HepG2 (cell line): Measurements from ENCODE around the gene TCAF1. TPM values are rescaled to one million over a fixed set of nuclear protein-coding genes. Genes with fewer than 3 reads are reported as not detected.

Experiments used
- EZH2 ChIP-seq: conservative IDR thresholded peaks from 2 replicates; pipeline ENCODE4 v1.6.1; 2012; ENCODE audit warnings: mild to moderate bottlenecking, low read depth, low read length, moderate library complexity
- HOXD1 ChIP-seq: sonication (generic); formaldehyde crosslinking; IDR thresholded peaks from 2 replicates; pipeline ENCODE4 v1.5.0; 2020; ENCODE audit warnings: missing genetic modification reagents
- KDM5A ChIP-seq: fragments of 200-600 bp; sonication (generic); IDR thresholded peaks from 2 replicates; pipeline ENCODE4 v1.7.0; 2018; ENCODE audit warnings: antibody characterized with exemption, mild to moderate bottlenecking, low read length, borderline replicate concordance
- MXD4 ChIP-seq: IDR thresholded peaks from 2 replicates; pipeline ENCODE4 v1.6.1; 2016; ENCODE audit warnings: mild to moderate bottlenecking, missing biosample characterization, missing genetic modification reagents
- PCBP1 ChIP-seq: fragments of 200-400 bp; formaldehyde crosslinking; IDR thresholded peaks from 2 replicates; pipeline ENCODE4 v1.6.1; 2017; ENCODE audit warnings: mild to moderate bottlenecking, low read depth, low read length, borderline replicate concordance
- PHF8 ChIP-seq: sonication (generic); formaldehyde crosslinking; IDR thresholded peaks from 2 replicates; pipeline ENCODE4 v1.5.0; 2020; ENCODE audit warnings: missing genetic modification reagents
- POLR2A ChIP-seq, 2 experiments: IDR thresholded peaks; 2 replicates each; pipeline ENCODE4 v1.6.1; 2011; ENCODE audit warnings: low read depth in 2 of 2, low read length in 2 of 2, mild to moderate bottlenecking in 1 of 2, moderate library complexity in 1 of 2; ENCODE audit not compliant: insufficient read depth in 1 of 2
- ZBTB38 ChIP-seq: sonication (generic); formaldehyde crosslinking; IDR thresholded peaks from 2 replicates; pipeline ENCODE4 v1.5.1; 2020; ENCODE audit warnings: mild to moderate bottlenecking, missing genetic modification reagents
- ZNF446 ChIP-seq: sonication (generic); formaldehyde crosslinking; IDR thresholded peaks from 2 replicates; pipeline ENCODE4 v1.5.0; 2020; ENCODE audit warnings: mild to moderate bottlenecking, missing genetic modification reagents
- ZNF670 ChIP-seq: sonication (generic); formaldehyde crosslinking; IDR thresholded peaks from 2 replicates; pipeline ENCODE4 v1.8.0; 2022; ENCODE audit warnings: mild to moderate bottlenecking, missing genetic modification reagents, borderline replicate concordance
- polyA plus RNA-seq, 8 experiments: library from polyadenylated mRNA; depleted of rRNA in 3 of 8; stranded (reverse) in 7 of 8; unstranded in 1 of 8; fragments of >200 nt; fragmentation: Illumina TruSeq in 4 of 8; extraction: Trizol in 4 of 8; gene quantifications; 2 replicates each; pipeline versions ENCODE4 v1.2.1 to v1.2.3, GENCODE V29; 2011 to 2016; ENCODE audit warnings: low read depth in 4 of 8, missing spikeins in 1 of 8, mixed read lengths in 1 of 8; ENCODE audit not compliant: insufficient read depth in 1 of 8
- total RNA-seq, 5 experiments: library from RNA; depleted of rRNA; stranded (reverse); fragments of >200 nt; fragmentation: Illumina TruSeq; extraction: Trizol; gene quantifications; 2 replicates each; pipeline ENCODE4 v1.2.3, GENCODE V29; 2016; ENCODE audit warnings: low read depth in 1 of 5
- TF ChIP-seq, protein P1 (sequence below): sonication (generic); formaldehyde crosslinking; IDR thresholded peaks from 2 replicates; pipeline ENCODE4 v1.9.0; 2021; ENCODE audit warnings: missing genetic modification reagents, mild to moderate bottlenecking, borderline replicate concordance
- TF ChIP-seq, protein P2 (sequence below): IDR thresholded peaks from 2 replicates; pipeline ENCODE4 v1.4.0; 2020; ENCODE audit warnings: mild to moderate bottlenecking, missing genetic modification reagents
- TF ChIP-seq, protein P3 (sequence below): sonication (generic); formaldehyde crosslinking; IDR thresholded peaks from 2 replicates; pipeline ENCODE4 v1.9.0; 2022; ENCODE audit warnings: low read depth, missing genetic modification reagents
- TF ChIP-seq, protein P4 (sequence below): sonication (generic); formaldehyde crosslinking; IDR thresholded peaks from 2 replicates; pipeline ENCODE4 v1.4.0; 2020; ENCODE audit warnings: low read depth, missing genetic modification reagents
- TF ChIP-seq, protein P5 (sequence below): sonication (generic); formaldehyde crosslinking; IDR thresholded peaks from 2 replicates; pipeline ENCODE4 v1.5.0; 2020; ENCODE audit warnings: mild to moderate bottlenecking, missing genetic modification reagents, borderline replicate concordance

The TCAF1 gene
- total and polyA plus RNA-seq, 2 of the 13 experiments (the other 11 are each of a cell fraction or from before 2014, with no cell fraction given): 36.2 to 101 TPM

DNA sequence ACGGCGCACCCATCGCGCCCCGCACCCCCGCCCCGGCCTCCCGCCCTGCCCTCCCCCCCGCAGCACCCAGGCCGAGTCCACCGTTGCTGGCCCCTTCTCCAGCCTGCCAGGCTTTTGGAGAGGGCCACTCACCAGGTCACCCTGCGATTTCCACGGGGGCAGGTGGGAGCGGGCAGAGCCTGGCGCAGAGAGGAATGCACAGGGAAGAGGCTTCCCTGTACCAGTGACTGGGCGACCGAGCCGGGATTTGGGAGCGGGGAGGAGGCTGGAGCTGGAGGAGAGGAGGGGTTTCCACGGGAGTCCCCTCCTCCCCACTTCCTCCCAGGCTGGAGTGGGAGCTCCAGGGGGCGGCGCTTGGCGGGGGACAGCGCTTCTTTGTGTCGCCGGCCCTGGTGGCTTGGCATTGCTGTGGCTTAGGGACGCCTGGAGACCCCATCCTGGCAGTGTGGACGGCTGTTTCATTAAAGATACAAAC, 19.3 kb downstream of the TCAF1 start (continued):
- no peak for TF ChIP-seq ZBTB38 (CRISPR knock-in tag)
- 0 out of 2 replicates have a peak, but pooled peaks have one; percentile 15 for TF ChIP-seq MXD4 (CRISPR knock-in tag)
- TF ChIP-seq HOXD1 (CRISPR knock-in tag): 0 out of 2 replicates have a peak, but pooled peaks have one; percentile 42
- TF ChIP-seq PHF8: peak; percentile 67
- TF ChIP-seq, protein P1, sequence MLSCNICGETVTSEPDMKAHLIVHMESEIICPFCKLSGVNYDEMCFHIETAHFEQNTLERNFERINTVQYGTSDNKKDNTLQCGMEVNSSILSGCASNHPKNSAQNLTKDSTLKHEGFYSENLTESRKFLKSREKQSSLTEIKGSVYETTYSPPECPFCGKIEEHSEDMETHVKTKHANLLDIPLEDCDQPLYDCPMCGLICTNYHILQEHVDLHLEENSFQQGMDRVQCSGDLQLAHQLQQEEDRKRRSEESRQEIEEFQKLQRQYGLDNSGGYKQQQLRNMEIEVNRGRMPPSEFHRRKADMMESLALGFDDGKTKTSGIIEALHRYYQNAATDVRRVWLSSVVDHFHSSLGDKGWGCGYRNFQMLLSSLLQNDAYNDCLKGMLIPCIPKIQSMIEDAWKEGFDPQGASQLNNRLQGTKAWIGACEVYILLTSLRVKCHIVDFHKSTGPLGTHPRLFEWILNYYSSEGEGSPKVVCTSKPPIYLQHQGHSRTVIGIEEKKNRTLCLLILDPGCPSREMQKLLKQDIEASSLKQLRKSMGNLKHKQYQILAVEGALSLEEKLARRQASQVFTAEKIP (CRISPR knock-in tag): no peak
- TF ChIP-seq KDM5A: 0 out of 2 replicates have a peak, but pooled peaks have one; percentile 12
- TF ChIP-seq PCBP1: peak; percentile 69; the same call in 1 of the 2 replicates
- TF ChIP-seq EZH2: no peak
- 0 out of 2 replicates have a peak, but pooled peaks have one; percentile 5 for TF ChIP-seq ZNF670
- TF ChIP-seq, protein P2, sequence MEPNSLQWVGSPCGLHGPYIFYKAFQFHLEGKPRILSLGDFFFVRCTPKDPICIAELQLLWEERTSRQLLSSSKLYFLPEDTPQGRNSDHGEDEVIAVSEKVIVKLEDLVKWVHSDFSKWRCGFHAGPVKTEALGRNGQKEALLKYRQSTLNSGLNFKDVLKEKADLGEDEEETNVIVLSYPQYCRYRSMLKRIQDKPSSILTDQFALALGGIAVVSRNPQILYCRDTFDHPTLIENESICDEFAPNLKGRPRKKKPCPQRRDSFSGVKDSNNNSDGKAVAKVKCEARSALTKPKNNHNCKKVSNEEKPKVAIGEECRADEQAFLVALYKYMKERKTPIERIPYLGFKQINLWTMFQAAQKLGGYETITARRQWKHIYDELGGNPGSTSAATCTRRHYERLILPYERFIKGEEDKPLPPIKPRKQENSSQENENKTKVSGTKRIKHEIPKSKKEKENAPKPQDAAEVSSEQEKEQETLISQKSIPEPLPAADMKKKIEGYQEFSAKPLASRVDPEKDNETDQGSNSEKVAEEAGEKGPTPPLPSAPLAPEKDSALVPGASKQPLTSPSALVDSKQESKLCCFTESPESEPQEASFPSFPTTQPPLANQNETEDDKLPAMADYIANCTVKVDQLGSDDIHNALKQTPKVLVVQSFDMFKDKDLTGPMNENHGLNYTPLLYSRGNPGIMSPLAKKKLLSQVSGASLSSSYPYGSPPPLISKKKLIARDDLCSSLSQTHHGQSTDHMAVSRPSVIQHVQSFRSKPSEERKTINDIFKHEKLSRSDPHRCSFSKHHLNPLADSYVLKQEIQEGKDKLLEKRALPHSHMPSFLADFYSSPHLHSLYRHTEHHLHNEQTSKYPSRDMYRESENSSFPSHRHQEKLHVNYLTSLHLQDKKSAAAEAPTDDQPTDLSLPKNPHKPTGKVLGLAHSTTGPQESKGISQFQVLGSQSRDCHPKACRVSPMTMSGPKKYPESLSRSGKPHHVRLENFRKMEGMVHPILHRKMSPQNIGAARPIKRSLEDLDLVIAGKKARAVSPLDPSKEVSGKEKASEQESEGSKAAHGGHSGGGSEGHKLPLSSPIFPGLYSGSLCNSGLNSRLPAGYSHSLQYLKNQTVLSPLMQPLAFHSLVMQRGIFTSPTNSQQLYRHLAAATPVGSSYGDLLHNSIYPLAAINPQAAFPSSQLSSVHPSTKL: 0 out of 2 replicates have a peak, but pooled peaks have one; percentile 22
- TF ChIP-seq, protein P3, sequence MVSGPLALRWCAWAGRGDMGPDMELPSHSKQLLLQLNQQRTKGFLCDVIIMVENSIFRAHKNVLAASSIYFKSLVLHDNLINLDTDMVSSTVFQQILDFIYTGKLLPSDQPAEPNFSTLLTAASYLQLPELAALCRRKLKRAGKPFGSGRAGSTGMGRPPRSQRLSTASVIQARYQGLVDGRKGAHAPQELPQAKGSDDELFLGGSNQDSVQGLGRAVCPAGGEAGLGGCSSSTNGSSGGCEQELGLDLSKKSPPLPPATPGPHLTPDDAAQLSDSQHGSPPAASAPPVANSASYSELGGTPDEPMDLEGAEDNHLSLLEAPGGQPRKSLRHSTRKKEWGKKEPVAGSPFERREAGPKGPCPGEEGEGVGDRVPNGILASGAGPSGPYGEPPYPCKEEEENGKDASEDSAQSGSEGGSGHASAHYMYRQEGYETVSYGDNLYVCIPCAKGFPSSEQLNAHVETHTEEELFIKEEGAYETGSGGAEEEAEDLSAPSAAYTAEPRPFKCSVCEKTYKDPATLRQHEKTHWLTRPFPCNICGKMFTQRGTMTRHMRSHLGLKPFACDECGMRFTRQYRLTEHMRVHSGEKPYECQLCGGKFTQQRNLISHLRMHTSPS: 0 out of 2 replicates have a peak, but pooled peaks have one; percentile 7
- TF ChIP-seq, protein P4, sequence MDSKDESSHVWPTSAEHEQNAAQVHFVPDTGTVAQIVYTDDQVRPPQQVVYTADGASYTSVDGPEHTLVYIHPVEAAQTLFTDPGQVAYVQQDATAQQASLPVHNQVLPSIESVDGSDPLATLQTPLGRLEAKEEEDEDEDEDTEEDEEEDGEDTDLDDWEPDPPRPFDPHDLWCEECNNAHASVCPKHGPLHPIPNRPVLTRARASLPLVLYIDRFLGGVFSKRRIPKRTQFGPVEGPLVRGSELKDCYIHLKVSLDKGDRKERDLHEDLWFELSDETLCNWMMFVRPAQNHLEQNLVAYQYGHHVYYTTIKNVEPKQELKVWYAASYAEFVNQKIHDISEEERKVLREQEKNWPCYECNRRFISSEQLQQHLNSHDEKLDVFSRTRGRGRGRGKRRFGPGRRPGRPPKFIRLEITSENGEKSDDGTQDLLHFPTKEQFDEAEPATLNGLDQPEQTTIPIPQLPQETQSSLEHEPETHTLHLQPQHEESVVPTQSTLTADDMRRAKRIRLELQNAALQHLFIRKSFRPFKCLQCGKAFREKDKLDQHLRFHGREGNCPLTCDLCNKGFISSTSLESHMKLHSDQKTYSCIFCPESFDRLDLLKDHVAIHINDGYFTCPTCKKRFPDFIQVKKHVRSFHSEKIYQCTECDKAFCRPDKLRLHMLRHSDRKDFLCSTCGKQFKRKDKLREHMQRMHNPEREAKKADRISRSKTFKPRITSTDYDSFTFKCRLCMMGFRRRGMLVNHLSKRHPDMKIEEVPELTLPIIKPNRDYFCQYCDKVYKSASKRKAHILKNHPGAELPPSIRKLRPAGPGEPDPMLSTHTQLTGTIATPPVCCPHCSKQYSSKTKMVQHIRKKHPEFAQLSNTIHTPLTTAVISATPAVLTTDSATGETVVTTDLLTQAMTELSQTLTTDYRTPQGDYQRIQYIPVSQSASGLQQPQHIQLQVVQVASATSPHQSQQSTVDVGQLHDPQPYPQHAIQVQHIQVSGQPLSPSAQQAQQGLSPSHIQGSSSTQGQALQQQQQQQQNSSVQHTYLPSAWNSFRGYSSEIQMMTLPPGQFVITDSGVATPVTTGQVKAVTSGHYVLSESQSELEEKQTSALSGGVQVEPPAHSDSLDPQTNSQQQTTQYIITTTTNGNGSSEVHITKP (CRISPR knock-in tag): 0 out of 2 replicates have a peak, but pooled peaks have one; percentile 25
- TF ChIP-seq ZNF446 (CRISPR knock-in tag): 0 out of 2 replicates have a peak, but pooled peaks have one; percentile 25
- peak in 1 of 2 experiments; percentile 61; a peak in 3 of 4 replicates for TF ChIP-seq POLR2A (IDR thresholded peaks at IDR 0.05; ENCODE audit: insufficient read depth in 1 of 2, low read depth in 2 of 2, low read length in 2 of 2)
- TF ChIP-seq, protein P5, sequence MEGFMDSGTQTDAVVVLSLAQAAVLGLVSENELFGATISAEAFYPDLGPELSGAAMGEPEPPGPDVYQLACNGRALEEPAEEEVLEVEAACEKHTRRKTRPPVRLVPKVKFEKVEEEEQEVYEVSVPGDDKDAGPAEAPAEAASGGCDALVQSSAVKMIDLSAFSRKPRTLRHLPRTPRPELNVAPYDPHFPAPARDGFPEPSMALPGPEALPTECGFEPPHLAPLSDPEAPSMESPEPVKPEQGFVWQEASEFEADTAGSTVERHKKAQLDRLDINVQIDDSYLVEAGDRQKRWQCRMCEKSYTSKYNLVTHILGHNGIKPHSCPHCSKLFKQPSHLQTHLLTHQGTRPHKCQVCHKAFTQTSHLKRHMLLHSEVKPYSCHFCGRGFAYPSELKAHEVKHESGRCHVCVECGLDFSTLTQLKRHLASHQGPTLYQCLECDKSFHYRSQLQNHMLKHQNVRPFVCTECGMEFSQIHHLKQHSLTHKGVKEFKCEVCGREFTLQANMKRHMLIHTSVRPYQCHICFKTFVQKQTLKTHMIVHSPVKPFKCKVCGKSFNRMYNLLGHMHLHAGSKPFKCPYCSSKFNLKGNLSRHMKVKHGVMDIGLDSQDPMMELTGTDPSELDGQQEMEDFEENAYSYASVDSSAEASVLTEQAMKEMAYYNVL (CRISPR knock-in tag): 0 out of 2 replicates have a peak, but pooled peaks have one; percentile 33
